Stimulated activated naive CD4-positive, alpha-beta T cell treated with Interleukin-2 at 50 U/mL for 16 hours (primary cell): Measurements from ENCODE around the gene MKNK1.
A peak's percentile ranks its signal among the peaks of the same experiment; 100 is the strongest.

Experiments used
- DNase-seq: peaks from one replicate; lab custom pipeline; 2025; lab: John Stamatoyannopoulos, UW

The MKNK1 gene

GRCh38 chr1:46558141-46558963 is 45.7 kb downstream of the MKNK1 start:
- DNase-seq = no peak

GRCh38 chr1:46557403-46557802 is 46.7 kb downstream of the MKNK1 start:
- DNase-seq = no peak

GRCh38 chr1:46556822-46557221 is 47.2 kb downstream of the MKNK1 start:
- no peak for DNase-seq

GRCh38 chr1:46555826-46556619 is 48.0 kb downstream of the MKNK1 start:
- no peak for DNase-seq

GRCh38 chr1:46554597-46555381 is 49.3 kb downstream of the MKNK1 start:
- DNase-seq = no peak

GRCh38 chr1:46554236-46554596 is 49.9 kb downstream of the MKNK1 start:
- no peak for DNase-seq

- DNase-seq = no peak
Measured at GRCh38 chr1:46553506-46553905, 50.6 kb downstream of the MKNK1 start.

- no peak for DNase-seq
Measured at GRCh38 chr1:46552357-46553237, 51.5 kb downstream of the MKNK1 start.

GRCh38 chr1:46551597-46552095 is 52.4 kb downstream of the MKNK1 start, which contains the start of gene KNCN:
Gene KNCN (minus strand): TSS chr1:46551647. CDS start chr1:46551215, 432 bp downstream.
- DNase-seq = no peak

- no peak for DNase-seq
Measured at GRCh38 chr1:46550751-46551231, 53.3 kb downstream of the MKNK1 start.

GRCh38 chr1:46549697-46550681 is 54.1 kb downstream of the MKNK1 start:
- peak; percentile 25 for DNase-seq

- DNase-seq = no peak
Measured at GRCh38 chr1:46547481-46548383, 56.3 kb downstream of the MKNK1 start.

- DNase-seq = no peak
Measured at GRCh38 chr1:46546210-46546609, 57.9 kb downstream of the MKNK1 start.

- no peak for DNase-seq
Measured at GRCh38 chr1:46545784-46546183, 58.3 kb downstream of the MKNK1 start.

- DNase-seq = no peak
Measured at GRCh38 chr1:46544561-46545240, 59.4 kb downstream of the MKNK1 start.

GRCh38 chr1:46543761-46544560 is 60.1 kb downstream of the MKNK1 start:
- DNase-seq = no peak

- no peak for DNase-seq
Measured at GRCh38 chr1:46543382-46543760, 60.7 kb downstream of the MKNK1 start.
